BLaER1 treated with 17β-estradiol and CSF1 and Interleukin-3, amounts not matched to agents 10 nM and 100 nM (cell line): Measurements from ENCODE around the gene FKBP1A.

Experiments used
- H3K27ac ChIP-seq, 11 experiments: shearing (Covaris generic); formaldehyde crosslinking; 2 replicates each; pipeline ENCODE4 v1.8.1; 2022
- H3K27me3 ChIP-seq, 11 experiments: shearing (Covaris generic); formaldehyde crosslinking; 2 replicates each; pipeline ENCODE4 v1.8.1; 2022
- H3K36me3 ChIP-seq, 11 experiments: shearing (Covaris generic); formaldehyde crosslinking; 2 replicates each; pipeline ENCODE4 v1.8.1; 2022
- H3K4me1 ChIP-seq, 10 experiments: shearing (Covaris generic); formaldehyde crosslinking; 2 replicates each; pipeline ENCODE4 v1.8.1; 2022
- H3K4me2 ChIP-seq, 11 experiments: shearing (Covaris generic); formaldehyde crosslinking; 2 replicates each; pipeline ENCODE4 v1.8.1; 2022
- H3K4me3 ChIP-seq, 10 experiments: shearing (Covaris generic); formaldehyde crosslinking; 2 replicates each; pipeline ENCODE4 v1.8.1; 2022
- H3K9ac ChIP-seq, 11 experiments: shearing (Covaris generic); formaldehyde crosslinking; 2 replicates each; pipeline ENCODE4 v1.8.1; 2022
- H3K9me3 ChIP-seq, 11 experiments: shearing (Covaris generic); formaldehyde crosslinking; replicated peaks in 1 of 11; 2 replicates each; pipeline ENCODE4 v1.8.1; 2022
- H4K20me1 ChIP-seq, 11 experiments: shearing (Covaris generic); formaldehyde crosslinking; 2 replicates each; pipeline ENCODE4 v1.8.1; 2022
- Cebpa-rat ChIP-seq, 11 experiments: shearing (Covaris generic); IDR thresholded peaks; 2 replicates each; pipeline ENCODE4 v1.8.1; 2022

Gene FKBP1A

GRCh38 chr20:1327241-1327653 is 65.6 kb downstream of the FKBP1A start:
- Histone ChIP-seq H3K4me3 (no peak overlapping the region), H3K36me3 (peaks cover 6 to 31% (median 18%) of the 10 kb centered on the region in 11 experiments; a peak in 20 of 22 replicates), H3K9ac (peak overlapping the region in 5 of 11 experiments; percentile 21 to 99 (median 95); a peak in 5 of 22 replicates), H3K27me3 (no peaks in the 10 kb centered on the region), H3K27ac (peak overlapping the region in 5 of 11 experiments; percentile 25 to 100 (median 99); a peak in 8 of 22 replicates), H3K9me3 (no peaks in the 10 kb centered on the region), H3K4me2 (peak overlapping the region; percentile 29 to 98 (median 96); a peak in 21 of 22 replicates), H3K4me1 (peaks cover 56 to 78% (median 76%) of the 10 kb centered on the region in 10 experiments), H4K20me1 (peaks cover 15 to 58% (median 44%) of the 10 kb centered on the region in 11 experiments; a peak in 19 of 22 replicates)
- TF ChIP-seq Cebpa-rat (IDR thresholded peaks at IDR 0.05): no peak

- peaks cover 56 to 81% (median 77%) of the 10 kb centered on the region in 10 experiments for H3K4me1 ChIP-seq
- H3K9ac ChIP-seq: peak overlapping the region; percentile 91 to 99 (median 99)
- H3K4me3 ChIP-seq: peak overlapping the region; percentile 69 to 94 (median 86)
- peaks cover 15 to 49% (median 37%) of the 10 kb centered on the region in 11 experiments; a peak in 19 of 22 replicates for H4K20me1 ChIP-seq
- H3K27ac ChIP-seq: peak overlapping the region; percentile 91 to 100 (median 99)
- TF ChIP-seq Cebpa-rat (IDR thresholded peaks at IDR 0.05): no peak
- H3K36me3 ChIP-seq: peaks cover 0 to 22% (median 8%) of the 10 kb centered on the region in 11 experiments; a peak in 18 of 22 replicates
- H3K4me2 ChIP-seq: peak overlapping the region; percentile 83 to 98 (median 96)
- no peaks in the 10 kb centered on the region for H3K27me3 ChIP-seq
- no peaks in the 10 kb centered on the region for H3K9me3 ChIP-seq
Measured at GRCh38 chr20:1326031-1326930, 66.6 kb downstream of the FKBP1A start.

- H3K4me3 ChIP-seq: peak overlapping the region; percentile 69 to 94 (median 86)
- peaks cover 56 to 79% (median 73%) of the 10 kb centered on the region in 10 experiments for H3K4me1 ChIP-seq
- TF ChIP-seq Cebpa-rat (IDR thresholded peaks at IDR 0.05): peak in 2 of 11 experiments; percentile 17 to 70; a peak in 2 of 22 replicates
- H3K36me3 ChIP-seq: peaks cover 0 to 13% (median 0%) of the 10 kb centered on the region in 11 experiments; a peak in 6 of 22 replicates
- H3K27me3 ChIP-seq: no peaks in the 10 kb centered on the region
- H3K9ac ChIP-seq: peak overlapping the region; percentile 91 to 99 (median 99)
- H3K27ac ChIP-seq: peak overlapping the region; percentile 91 to 100 (median 99)
- peaks cover 0 to 7% (median 0%) of the 10 kb centered on the region in 11 experiments; a peak in 1 of 22 replicates for H3K9me3 ChIP-seq
- peak overlapping the region; percentile 83 to 98 (median 96) for H3K4me2 ChIP-seq
- H4K20me1 ChIP-seq: peaks cover 11 to 40% (median 28%) of the 10 kb centered on the region in 11 experiments; a peak in 17 of 22 replicates
Measured at GRCh38 chr20:1325173-1326030, 67.5 kb downstream of the FKBP1A start.

- Histone ChIP-seq H3K36me3 (peaks cover 0 to 12% (median 0%) of the 10 kb centered on the region in 11 experiments; a peak in 3 of 22 replicates), H3K27ac (peak overlapping the region; percentile 91 to 100 (median 99); a peak in 21 of 22 replicates), H3K4me3 (peak overlapping the region; percentile 69 to 94 (median 86)), H3K27me3 (no peaks in the 10 kb centered on the region), H3K9me3 (peaks cover 0 to 7% (median 0%) of the 10 kb centered on the region in 11 experiments; a peak in 1 of 22 replicates), H4K20me1 (peaks cover 6 to 33% (median 23%) of the 10 kb centered on the region in 11 experiments; a peak in 16 of 22 replicates), H3K4me1 (peaks cover 50 to 72% (median 66%) of the 10 kb centered on the region in 10 experiments), H3K9ac (peak overlapping the region in 10 of 11 experiments; percentile 91 to 99 (median 99); a peak in 20 of 22 replicates), H3K4me2 (peak overlapping the region; percentile 81 to 98 (median 96))
- TF ChIP-seq Cebpa-rat (IDR thresholded peaks at IDR 0.05): peak in 1 of 11 experiments; percentile 70; a peak in 1 of 22 replicates
Measured at GRCh38 chr20:1324598-1325172, 68.2 kb downstream of the FKBP1A start.

DNA sequence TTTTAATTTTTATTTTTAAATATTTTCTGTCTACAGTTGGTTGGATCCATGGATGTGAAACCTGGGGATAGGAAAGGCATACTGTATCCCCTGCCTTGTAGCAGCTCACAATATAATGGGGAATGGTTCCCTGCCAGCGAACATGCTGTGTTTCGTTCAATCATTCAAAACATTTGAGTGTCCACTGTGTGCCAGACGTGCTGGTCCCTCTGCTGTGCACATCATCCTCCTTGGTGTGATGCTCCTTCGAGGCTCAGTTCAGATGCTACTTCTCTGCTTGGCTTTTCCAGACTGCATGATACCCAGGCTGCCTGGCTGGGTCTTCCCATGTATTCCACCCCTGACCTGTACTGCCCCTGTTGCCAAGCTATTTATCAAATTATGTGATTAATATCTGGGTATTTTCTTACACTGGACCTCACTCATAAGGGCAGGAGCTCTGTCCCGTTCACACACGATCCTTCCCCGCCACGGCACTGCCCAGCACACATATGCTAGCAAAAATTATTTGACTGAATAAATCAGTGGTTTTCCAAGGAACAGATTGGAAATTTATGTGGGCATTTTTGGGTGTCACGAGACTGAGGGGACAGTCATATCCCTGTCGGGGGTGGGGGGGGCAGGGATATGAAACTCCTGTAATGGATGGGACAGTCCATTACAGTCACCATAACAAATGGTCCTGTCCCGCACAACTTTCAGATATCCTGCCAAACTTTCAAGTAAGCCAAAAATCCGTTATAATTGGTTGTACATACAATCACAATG is 68.8 kb downstream of the FKBP1A start:
- Histone ChIP-seq H4K20me1 (peaks cover 4 to 26% (median 19%) of the 10 kb centered on the region in 11 experiments; a peak in 16 of 22 replicates), H3K4me3 (peak overlapping the region in 1 of 10 experiments; percentile 88; a peak in 1 of 20 replicates), H3K4me1 (peaks cover 46 to 65% (median 61%) of the 10 kb centered on the region in 10 experiments), H3K27ac (peak overlapping the region in 9 of 11 experiments; percentile 91 to 100 (median 99); a peak in 16 of 22 replicates), H3K9ac (peak overlapping the region in 5 of 11 experiments; percentile 91 to 99 (median 99); a peak in 7 of 22 replicates), H3K4me2 (peak overlapping the region; percentile 81 to 98 (median 96); a peak in 21 of 22 replicates), H3K27me3 (no peaks in the 10 kb centered on the region), H3K9me3 (peaks cover 0 to 7% (median 0%) of the 10 kb centered on the region in 11 experiments; a peak in 1 of 22 replicates), H3K36me3 (peaks cover 0 to 10% (median 0%) of the 10 kb centered on the region in 11 experiments; a peak in 3 of 22 replicates)
- TF ChIP-seq Cebpa-rat (IDR thresholded peaks at IDR 0.05): no peak

- Histone ChIP-seq H4K20me1 (peaks cover 0 to 19% (median 14%) of the 10 kb centered on the region in 11 experiments; a peak in 13 of 22 replicates), H3K36me3 (peaks cover 0 to 5% (median 0%) of the 10 kb centered on the region in 11 experiments; a peak in 2 of 22 replicates), H3K9ac (peak overlapping the region in 6 of 11 experiments; percentile 1 to 32 (median 29); a peak in 6 of 22 replicates), H3K4me3 (no peak overlapping the region), H3K4me2 (peak overlapping the region in 9 of 11 experiments; percentile 54 to 98 (median 96); a peak in 18 of 22 replicates), H3K27me3 (no peaks in the 10 kb centered on the region), H3K27ac (peak overlapping the region in 8 of 11 experiments; percentile 9 to 100 (median 48); a peak in 12 of 22 replicates), H3K9me3 (peaks cover 0 to 7% (median 0%) of the 10 kb centered on the region in 11 experiments; a peak in 1 of 22 replicates), H3K4me1 (peaks cover 39 to 57% (median 53%) of the 10 kb centered on the region in 10 experiments)
- TF ChIP-seq Cebpa-rat (IDR thresholded peaks at IDR 0.05): no peak
Measured at GRCh38 chr20:1323256-1323655, 69.6 kb downstream of the FKBP1A start.
